Myometrial cell (primary cell): ENCODE results near the gene SLC26A2. TPM values are rescaled to one million over a fixed set of nuclear protein-coding genes. Genes with fewer than 3 reads are reported as not detected.

ENCODE experiments used
- total RNA-seq: library from RNA; depleted of rRNA; stranded (reverse); fragments of >200 nt; gene quantifications from 2 replicates; pipeline ENCODE4 v1.2.3, GENCODE V29; 2015

Gene SLC26A2
- 8.1 and 9.0 TPM in 2 replicates for total RNA-seq

DNA sequence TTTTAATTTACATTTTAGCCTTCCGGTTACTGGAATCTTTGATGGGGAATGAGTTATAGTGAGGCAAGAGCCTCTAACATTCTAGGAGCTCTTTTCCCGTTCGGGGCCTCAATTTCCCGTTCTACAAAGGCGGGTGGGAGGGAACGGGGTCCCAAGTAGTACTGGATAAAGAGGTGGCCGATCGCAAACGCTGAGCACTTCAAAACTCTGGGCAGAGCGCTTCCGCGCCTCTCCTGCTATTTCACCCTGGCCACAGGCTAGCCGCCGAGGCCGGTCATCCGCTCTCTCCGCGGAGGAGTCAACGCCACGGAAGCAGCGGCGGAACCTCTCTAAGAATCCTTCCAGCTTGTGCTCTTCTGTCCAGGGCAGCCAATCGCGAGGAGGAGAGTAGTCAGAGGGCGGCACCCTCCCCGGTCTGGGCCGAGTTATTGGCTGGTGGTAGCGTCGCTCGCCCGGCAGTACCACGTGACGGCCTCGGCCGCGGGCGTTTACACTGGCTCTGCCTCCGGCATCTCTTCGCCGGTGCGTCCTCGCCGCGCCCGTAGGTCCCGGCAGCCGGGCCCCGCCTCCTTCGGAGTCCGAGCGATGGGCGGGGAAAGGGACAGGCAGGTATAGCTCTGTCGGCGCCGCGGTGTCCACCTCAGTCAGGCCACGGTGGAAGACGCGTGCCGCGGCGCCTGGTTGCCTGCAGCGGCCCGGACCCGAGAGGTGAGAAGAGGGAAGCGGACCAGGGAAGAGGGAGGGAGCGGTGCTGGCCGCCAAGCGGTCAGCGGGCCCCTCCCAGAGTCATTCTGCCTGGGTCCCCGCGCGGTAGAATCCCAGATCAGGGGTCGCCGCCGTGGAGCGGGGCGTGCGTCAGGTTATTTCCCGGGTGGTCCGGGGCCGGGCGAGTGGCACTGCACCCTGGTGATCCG lies at the start of gene SLC26A2:
Gene SLC26A2, plus strand, starts transcription at position 487 of the 914 bp plus-strand sequence. CDS start 16,895 bp downstream, outside the sequence.

DNA sequence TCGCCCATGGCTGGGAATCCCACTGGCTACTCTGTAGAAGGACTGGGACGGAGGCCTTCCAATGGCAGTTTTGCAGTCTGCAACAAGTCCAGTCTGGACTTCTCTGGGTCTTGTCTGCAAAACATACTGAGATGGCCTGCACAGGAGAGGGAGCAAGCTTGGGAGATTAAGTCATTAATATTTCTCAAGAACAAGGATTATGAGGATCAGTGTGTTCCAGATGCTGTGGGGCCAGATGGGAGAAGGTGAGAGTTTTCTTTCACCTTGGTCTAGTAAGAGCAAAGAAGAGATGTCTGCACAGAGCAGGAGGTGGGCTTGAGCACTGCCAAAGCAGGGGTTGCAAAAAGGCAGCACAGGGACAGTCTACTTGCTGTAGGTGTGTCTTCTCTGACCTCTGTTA lies 15.9 kb upstream of the SLC26A2 start, which contains the start of gene PDE6A:
Gene PDE6A, minus strand, starts transcription at position 128 of the 400 bp plus-strand sequence. Its CDS starts 120 bp downstream, at position 8.

DNA sequence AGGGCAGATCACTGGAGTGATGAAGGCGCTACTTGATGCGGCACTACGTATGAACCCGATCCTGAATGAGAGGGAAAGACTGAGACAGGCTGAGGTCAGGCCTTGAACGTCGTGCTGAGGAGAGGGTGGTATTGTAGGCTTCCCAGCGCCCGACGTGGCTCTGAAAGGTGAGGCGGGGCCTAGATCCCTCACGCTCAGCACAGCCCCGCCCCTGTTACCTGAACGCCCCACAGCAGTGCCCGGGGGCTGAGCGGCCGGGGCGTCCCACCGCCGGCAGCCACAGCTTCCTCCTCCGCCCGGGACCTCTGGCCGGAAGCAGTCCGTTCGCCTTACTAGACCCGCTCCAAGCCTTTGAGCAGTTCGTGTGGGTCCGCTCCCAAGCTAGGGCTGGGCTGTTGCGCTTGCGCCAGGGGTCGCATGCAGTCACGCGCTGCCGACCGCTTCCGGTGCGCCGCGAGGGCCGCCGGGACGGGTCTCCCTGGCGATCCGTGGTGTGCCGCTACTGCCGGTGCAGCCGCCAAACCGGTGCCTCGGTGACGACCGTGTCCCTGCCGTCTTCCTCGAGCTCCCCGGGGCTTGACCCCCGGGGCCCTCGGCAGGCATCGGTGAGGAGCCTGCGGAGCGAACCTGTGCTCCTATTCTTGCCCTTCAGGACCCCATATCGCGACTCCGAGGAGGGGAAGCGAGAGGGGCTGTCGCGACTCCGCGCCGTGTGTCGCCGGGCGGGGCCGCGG lies 39.9 kb downstream of the SLC26A2 start, which contains the start of the genes HMGXB3 and TIGD6:
Gene HMGXB3, plus strand, starts transcription at position 484 of the 734 bp plus-strand sequence. CDS start 4,114 bp downstream, outside the sequence.
Gene TIGD6, minus strand, starts transcription at position 399 of the 734 bp plus-strand sequence. CDS start 4,306 bp downstream, outside the sequence.

Other genes with a start within 250 kb of the SLC26A2 start
- under 0.01 and 0.18 TPM in 2 replicates for gene PPARGC1B, start 230.4 kb upstream of the SLC26A2 start, total RNA-seq
- not detected in 2 replicates for gene PDE6A, start 16.0 kb upstream of the SLC26A2 start, total RNA-seq
- 4.6 and 6.6 TPM in 2 replicates for gene TIGD6, start 39.9 kb downstream of the SLC26A2 start, total RNA-seq
- 36.3 and 38.8 TPM in 2 replicates for gene HMGXB3, start 40.0 kb downstream of the SLC26A2 start, total RNA-seq
- 0.18 and 0.29 TPM in 2 replicates for gene CSF1R, start 125.8 kb downstream of the SLC26A2 start, total RNA-seq
- 138 and 149 TPM in 2 replicates for gene PDGFRB, start 195.1 kb downstream of the SLC26A2 start, total RNA-seq
- not detected in 2 replicates for gene CDX1, start 206.0 kb downstream of the SLC26A2 start, total RNA-seq
- not detected in 2 replicates for gene SLC6A7, start 229.3 kb downstream of the SLC26A2 start, total RNA-seq